ENCODE data around the gene KRTAP9-4.

Gene KRTAP9-4

DNA sequence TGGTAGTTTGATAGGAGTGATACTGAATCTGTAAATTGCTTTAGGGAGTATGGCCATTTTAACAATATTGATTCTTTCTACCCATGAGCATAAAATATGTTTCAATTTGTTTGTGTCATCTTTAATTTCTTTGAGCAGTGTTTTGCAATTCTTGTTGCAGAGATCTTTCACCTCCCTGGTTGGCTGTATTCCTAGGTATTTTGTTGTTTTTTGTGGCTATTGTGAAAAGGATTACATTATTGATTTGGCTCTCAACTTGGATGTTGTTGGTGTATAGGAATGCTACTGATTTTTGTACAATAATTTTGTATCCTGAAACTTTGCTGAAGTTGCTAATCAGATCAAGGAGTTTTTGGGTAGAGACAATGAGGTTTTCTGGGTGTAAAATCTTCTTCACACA lies 8.9 kb downstream of the KRTAP9-4 start (continued):
- TF ChIP-seq ZNF223 (tag by site-specific recombination; IDR thresholded peaks at IDR 0.05): no peak

DNA sequence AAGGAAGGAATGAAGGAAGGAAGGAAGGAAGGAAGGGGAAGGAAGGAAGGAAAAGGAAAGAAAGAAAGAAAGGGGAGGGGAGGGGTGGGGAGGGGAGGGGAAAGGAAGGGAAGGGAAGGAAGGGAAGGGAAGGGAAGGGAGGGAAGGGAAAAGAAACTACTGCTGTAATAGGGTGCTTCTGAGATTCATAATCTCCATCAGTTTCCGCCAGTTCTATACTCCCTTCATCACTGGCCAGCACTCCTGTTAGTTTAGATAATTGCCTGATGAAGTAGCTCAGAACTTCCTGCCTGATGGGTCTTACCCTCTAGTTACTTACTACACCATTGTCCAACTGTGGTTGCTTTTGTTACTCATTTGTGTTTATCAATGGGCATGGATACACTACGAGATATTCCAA lies 13.7 kb downstream of the KRTAP9-4 start:
- no peak overlapping the region for H3K4me3 ChIP-seq (ENCODE audit: low read depth, low read length)
- TF ChIP-seq ZNF571 (tag by site-specific recombination; IDR thresholded peaks at IDR 0.05) (no peak), ZNF394 (tag by site-specific recombination; IDR thresholded peaks at IDR 0.05; ENCODE audit: borderline replicate concordance) (no peak), ZNF670 (tag by site-specific recombination; IDR thresholded peaks at IDR 0.05; ENCODE audit: low read depth) (no peak), ZNF549 (tag by site-specific recombination; IDR thresholded peaks at IDR 0.05) (no peak), MZF1 (tag by site-specific recombination; IDR thresholded peaks at IDR 0.05; ENCODE audit: borderline replicate concordance) (no peak), WT1 (tag by site-specific recombination; IDR thresholded peaks at IDR 0.05) (no peak), ZNF792 (tag by site-specific recombination; IDR thresholded peaks at IDR 0.05) (no peak), ZNF544 (tag by site-specific recombination; IDR thresholded peaks at IDR 0.05) (no peak), ZNF223 (tag by site-specific recombination; IDR thresholded peaks at IDR 0.05) (no peak), TRIM28 (IDR thresholded peaks at IDR 0.05; ENCODE audit: borderline replicate concordance, low read length) (no peak), ZNF155 (tag by site-specific recombination; IDR thresholded peaks at IDR 0.05) (no peak), BCL11A (tag by site-specific recombination; IDR thresholded peaks at IDR 0.05; ENCODE audit: low read depth) (no peak), ZBTB48 (tag by site-specific recombination; IDR thresholded peaks at IDR 0.05) (no peak), KLF16 (tag by site-specific recombination; IDR thresholded peaks at IDR 0.05) (no peak), ZNF830 (tag by site-specific recombination; IDR thresholded peaks at IDR 0.05; ENCODE audit: low read depth) (no peak), ZNF23 (tag by site-specific recombination; IDR thresholded peaks at IDR 0.05; ENCODE audit: borderline replicate concordance) (no peak), ZBTB20 (tag by site-specific recombination; IDR thresholded peaks at IDR 0.05) (no peak)
- TF ChIP-seq, protein P1, sequence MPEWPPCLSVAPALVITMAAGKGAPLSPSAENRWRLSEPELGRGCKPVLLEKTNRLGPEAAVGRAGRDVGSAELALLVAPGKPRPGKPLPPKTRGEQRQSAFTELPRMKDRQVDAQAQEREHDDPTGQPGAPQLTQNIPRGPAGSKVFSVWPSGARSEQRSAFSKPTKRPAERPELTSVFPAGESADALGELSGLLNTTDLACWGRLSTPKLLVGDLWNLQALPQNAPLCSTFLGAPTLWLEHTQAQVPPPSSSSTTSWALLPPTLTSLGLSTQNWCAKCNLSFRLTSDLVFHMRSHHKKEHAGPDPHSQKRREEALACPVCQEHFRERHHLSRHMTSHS (tag by site-specific recombination; IDR thresholded peaks at IDR 0.05): no peak
- TF ChIP-seq, protein P2, sequence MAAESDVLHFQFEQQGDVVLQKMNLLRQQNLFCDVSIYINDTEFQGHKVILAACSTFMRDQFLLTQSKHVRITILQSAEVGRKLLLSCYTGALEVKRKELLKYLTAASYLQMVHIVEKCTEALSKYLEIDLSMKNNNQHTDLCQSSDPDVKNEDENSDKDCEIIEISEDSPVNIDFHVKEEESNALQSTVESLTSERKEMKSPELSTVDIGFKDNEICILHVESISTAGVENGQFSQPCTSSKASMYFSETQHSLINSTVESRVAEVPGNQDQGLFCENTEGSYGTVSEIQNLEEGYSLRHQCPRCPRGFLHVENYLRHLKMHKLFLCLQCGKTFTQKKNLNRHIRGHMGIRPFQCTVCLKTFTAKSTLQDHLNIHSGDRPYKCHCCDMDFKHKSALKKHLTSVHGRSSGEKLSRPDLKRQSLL (tag by site-specific recombination; IDR thresholded peaks at IDR 0.05): no peak
- H3K4me1 ChIP-seq (ENCODE audit: control insufficient read depth, insufficient read depth, low read length): no peaks in the 10 kb centered on the region
- no peak overlapping the region for H3K27ac ChIP-seq (ENCODE audit: extremely low read depth, low read depth, low read length)
- ChIA-PET CTCF (no interaction called here), POLR2A (no interaction called here)
- no peaks in the 10 kb centered on the region for H3K9me3 ChIP-seq (ENCODE audit: control insufficient read depth, insufficient read depth, low read depth, low read length)
- H3K36me3 ChIP-seq (ENCODE audit: control insufficient read depth in 2 of 2, insufficient read depth in 1 of 2, low read length in 2 of 2): no peaks in the 10 kb centered on the region

DNA sequence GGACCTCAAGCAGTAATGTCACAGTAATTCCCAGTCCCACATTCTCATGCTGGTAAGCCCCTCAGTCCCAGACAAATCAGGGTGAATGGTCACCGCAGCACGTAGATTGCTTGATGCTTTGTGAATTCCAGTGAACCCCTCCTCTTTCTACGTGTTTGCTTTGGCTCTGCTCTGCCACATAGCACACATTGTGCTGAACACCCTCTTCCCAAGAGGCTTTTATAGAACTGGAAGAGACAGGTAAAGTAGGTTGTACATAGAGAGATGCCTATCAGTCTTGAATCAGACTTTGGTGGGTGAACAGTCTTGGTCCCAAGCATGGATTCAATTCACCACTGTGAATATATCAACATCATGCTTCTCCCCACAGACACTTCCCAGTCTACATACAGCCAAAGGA lies 15.1 kb downstream of the KRTAP9-4 start:
- no peaks in the 10 kb centered on the region for H3K9me3 ChIP-seq (ENCODE audit: control insufficient read depth, insufficient read depth, low read depth, low read length)
- no peak overlapping the region for H3K4me3 ChIP-seq (ENCODE audit: low read depth, low read length)
- H3K4me1 ChIP-seq (ENCODE audit: control insufficient read depth, insufficient read depth, low read length): no peaks in the 10 kb centered on the region
- CTCF ChIA-PET: no interaction called here
- no peak overlapping the region for H3K27ac ChIP-seq (ENCODE audit: extremely low read depth, low read depth, low read length)
- TF ChIP-seq ZNF394 (tag by site-specific recombination; IDR thresholded peaks at IDR 0.05; ENCODE audit: borderline replicate concordance) (no peak), ZNF404 (tag by site-specific recombination; IDR thresholded peaks at IDR 0.05) (no peak), ZNF157 (tag by site-specific recombination; IDR thresholded peaks at IDR 0.05) (no peak), SCRT1 (tag by site-specific recombination; IDR thresholded peaks at IDR 0.05; ENCODE audit: borderline replicate concordance) (no peak), GLI4 (tag by site-specific recombination; IDR thresholded peaks at IDR 0.05) (no peak), ZNF664 (tag by site-specific recombination; IDR thresholded peaks at IDR 0.05) (no peak), YY2 (tag by site-specific recombination; IDR thresholded peaks at IDR 0.05) (no peak), REPIN1 (tag by site-specific recombination; IDR thresholded peaks at IDR 0.05; ENCODE audit: low read depth) (no peak), ZNF48 (tag by site-specific recombination; IDR thresholded peaks at IDR 0.05) (no peak), HOXA7 (CRISPR knock-in tag; IDR thresholded peaks at IDR 0.05; ENCODE audit: borderline replicate concordance) (no peak)
- TF ChIP-seq, protein P3, sequence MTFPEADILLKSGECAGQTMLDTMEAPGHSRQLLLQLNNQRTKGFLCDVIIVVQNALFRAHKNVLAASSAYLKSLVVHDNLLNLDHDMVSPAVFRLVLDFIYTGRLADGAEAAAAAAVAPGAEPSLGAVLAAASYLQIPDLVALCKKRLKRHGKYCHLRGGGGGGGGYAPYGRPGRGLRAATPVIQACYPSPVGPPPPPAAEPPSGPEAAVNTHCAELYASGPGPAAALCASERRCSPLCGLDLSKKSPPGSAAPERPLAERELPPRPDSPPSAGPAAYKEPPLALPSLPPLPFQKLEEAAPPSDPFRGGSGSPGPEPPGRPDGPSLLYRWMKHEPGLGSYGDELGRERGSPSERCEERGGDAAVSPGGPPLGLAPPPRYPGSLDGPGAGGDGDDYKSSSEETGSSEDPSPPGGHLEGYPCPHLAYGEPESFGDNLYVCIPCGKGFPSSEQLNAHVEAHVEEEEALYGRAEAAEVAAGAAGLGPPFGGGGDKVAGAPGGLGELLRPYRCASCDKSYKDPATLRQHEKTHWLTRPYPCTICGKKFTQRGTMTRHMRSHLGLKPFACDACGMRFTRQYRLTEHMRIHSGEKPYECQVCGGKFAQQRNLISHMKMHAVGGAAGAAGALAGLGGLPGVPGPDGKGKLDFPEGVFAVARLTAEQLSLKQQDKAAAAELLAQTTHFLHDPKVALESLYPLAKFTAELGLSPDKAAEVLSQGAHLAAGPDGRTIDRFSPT (tag by site-specific recombination; IDR thresholded peaks at IDR 0.05): no peak
- TF ChIP-seq, protein P2 (tag by site-specific recombination; IDR thresholded peaks at IDR 0.05): no peak
- TF ChIP-seq, protein P4, sequence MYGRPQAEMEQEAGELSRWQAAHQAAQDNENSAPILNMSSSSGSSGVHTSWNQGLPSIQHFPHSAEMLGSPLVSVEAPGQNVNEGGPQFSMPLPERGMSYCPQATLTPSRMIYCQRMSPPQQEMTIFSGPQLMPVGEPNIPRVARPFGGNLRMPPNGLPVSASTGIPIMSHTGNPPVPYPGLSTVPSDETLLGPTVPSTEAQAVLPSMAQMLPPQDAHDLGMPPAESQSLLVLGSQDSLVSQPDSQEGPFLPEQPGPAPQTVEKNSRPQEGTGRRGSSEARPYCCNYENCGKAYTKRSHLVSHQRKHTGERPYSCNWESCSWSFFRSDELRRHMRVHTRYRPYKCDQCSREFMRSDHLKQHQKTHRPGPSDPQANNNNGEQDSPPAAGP (tag by site-specific recombination; IDR thresholded peaks at IDR 0.05): no peak
- POLR2A ChIA-PET: no interaction called here
- no peaks in the 10 kb centered on the region for H3K36me3 ChIP-seq (ENCODE audit: control insufficient read depth in 2 of 2, insufficient read depth in 1 of 2, low read length in 2 of 2)
